IPS-18c (cell line): ENCODE data around the gene PLXNA1.

Experiments used
- H3K4me3 ChIP-seq: 2 replicates; pipeline ENCODE4 v1.7.0; 2013; ENCODE audit warnings: low read depth, mild to moderate bottlenecking, low read length, moderate library complexity; ENCODE audit not compliant: insufficient read depth
- H3K9me3 ChIP-seq: one replicate; pipeline ENCODE4 v1.6.1; 2013; ENCODE audit warnings: mild to moderate bottlenecking, low read length, moderate library complexity; ENCODE audit not compliant: control insufficient read depth, insufficient read depth

The PLXNA1 gene

DNA sequence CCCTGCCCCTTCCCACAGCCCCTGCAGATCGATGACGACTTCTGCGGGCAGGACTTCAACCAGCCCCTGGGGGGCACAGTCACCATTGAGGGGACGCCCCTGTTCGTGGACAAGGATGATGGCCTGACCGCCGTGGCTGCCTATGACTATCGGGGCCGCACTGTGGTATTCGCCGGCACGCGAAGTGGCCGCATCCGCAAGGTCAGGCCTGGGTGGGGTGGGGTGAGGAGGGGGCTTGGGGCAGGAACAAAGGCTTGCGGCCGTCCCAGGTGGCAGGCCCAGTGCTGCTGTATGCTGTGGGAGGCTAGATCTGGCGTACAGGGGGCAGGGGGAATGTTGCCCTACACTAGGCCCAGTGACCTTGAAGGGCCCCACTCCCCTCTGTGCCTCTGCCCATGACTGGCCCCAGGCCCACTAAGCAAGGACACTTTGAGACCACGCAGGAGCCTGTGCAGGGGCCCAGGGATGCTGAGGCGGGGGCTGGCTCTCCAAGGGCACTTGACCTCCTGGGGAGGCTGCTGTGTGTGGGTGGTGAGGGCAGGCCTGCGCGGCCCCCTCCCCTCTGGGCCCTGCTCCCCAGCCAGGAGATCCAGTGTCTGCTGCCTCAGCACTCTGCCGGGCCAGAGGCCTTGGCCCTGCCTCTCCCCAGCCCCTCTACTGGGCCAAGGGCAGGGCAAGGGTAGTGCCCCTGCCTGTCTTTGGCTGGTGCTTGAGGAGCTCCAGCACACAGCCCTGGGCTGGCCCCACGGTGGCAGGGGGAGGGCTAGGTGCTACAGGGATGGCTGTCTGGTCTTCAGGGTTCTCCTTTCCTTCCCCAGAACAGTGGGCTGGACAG is 8.7 kb downstream of the PLXNA1 start:
- Histone ChIP-seq H3K9me3 (no peaks in the 10 kb centered on the region), H3K4me3 (no peak overlapping the region)

DNA sequence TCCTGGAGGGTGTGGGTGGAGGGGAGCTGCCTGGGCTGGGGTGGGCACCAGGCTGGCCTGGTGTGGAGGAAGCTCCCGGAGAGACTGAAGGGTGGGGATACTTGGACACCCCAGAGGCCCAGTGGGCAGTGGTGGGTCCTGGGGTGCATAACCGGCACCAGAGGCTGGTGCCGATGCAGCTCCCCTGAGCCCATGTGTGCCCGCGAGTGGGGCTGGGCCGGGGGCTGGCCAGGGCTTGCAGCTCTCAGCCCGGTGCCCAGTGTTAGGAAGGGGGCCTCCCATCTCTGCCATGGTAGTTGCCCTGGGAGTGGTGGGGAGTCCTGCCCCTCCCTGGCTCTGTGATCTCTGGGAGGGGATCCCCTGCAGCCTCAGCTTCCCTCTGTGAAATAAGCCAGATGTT is 9.3 kb downstream of the PLXNA1 start:
- no peaks in the 10 kb centered on the region for H3K9me3 ChIP-seq

DNA sequence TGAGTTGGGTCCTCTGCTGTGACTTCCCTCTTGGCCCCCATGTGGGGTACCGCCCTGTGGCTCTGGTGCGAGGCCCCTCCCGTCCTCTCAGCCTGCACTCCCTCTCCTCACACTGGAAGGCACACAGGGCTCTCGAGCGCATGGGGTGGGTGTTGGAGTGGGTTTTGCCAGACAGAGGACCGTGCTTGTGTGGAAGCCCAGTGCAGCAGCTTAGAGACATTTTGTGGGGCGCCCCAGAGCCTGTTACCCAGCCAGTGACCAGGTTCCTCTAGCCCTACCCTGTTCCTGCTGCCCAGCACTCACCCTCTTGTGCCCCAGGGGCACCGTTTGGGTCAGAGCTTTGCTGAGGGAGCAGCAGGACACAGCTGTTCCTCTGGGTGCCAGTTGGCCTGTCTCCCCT is 9.9 kb downstream of the PLXNA1 start:
- Histone ChIP-seq H3K9me3 (no peaks in the 10 kb centered on the region), H3K4me3 (no peak overlapping the region)

More for the DNA sequence above, 9.3 kb downstream of the PLXNA1 start:
- no peak overlapping the region for H3K4me3 ChIP-seq

DNA sequence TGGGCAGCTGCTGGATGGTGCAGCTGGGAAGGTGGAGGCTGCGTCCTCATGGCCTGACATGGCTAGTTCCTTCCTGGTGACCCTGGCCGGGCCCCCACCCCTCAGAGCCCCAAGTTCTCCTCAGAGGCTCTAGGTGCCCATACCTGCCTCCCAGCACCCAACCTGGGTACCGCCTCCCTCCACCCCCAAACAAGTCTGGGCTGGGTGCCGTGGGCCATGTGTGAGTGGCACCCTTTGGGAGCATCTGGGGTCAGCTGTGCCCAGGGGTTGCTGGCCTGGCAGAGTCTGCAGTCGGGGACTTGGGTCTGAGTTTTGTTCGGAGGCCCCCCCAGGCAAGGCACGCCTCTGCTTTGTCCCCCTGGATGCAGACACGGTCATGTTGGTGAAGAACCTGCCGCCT is 10.5 kb downstream of the PLXNA1 start:
- H3K9me3 ChIP-seq: no peaks in the 10 kb centered on the region
- H3K4me3 ChIP-seq: no peak overlapping the region

DNA sequence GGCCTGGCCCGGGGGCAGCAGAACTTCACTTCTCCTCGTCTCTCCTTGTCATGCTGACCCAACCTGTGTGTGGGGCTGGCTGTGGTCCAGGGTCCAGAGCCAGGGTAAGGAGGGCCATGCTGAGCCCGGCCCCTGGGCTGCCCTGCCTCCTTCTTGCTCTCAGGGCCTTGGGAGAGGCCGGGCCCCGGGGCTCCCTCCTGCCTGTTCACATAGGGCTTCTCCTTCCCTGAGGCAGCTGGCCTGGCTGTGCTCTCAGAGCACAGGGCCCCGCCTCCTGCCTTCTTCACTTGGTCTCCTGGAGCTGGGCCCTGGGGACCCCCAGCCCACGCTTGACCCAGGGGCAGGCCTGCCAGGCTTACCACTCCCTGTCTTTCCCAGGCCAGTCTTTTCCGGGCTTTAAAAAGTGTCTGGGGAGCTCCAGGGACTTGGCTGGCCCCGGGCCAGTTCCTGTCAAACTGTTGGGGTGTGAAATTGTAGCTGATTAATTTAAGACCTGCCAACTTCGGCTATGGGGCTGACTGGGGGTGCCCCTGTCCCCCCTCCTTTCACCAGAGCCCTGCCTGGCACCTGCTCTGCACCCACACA is 11.8 kb downstream of the PLXNA1 start:
- no peak overlapping the region for H3K4me3 ChIP-seq
- no peaks in the 10 kb centered on the region for H3K9me3 ChIP-seq

DNA sequence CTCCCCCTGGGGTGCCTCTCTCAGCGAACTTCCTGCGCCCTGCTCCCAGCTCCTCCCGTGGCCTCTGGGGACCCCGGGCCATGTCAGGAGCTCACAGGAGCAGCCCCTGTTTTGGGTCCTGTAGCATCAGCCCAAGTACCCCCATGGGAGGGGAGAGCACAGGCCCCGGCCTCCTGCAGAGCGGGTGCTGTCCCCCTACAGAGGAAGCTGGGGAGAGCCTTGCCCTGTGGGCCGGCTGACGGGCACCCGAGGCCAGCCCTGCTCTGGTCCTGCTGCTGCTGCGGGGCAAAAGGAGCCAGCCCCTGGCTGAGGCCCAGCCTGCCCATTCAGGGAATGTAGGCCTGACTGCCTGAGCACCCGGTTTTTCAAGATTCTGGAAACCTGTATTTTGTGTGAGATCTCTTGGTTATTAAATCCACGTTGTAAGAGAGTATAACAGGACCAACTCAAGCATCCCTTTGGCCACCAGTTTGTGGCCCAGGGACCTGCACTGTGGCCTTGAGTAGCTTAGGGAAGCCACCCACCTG is 12.4 kb downstream of the PLXNA1 start:
- no peaks in the 10 kb centered on the region for H3K9me3 ChIP-seq
- H3K4me3 ChIP-seq: no peak overlapping the region

DNA sequence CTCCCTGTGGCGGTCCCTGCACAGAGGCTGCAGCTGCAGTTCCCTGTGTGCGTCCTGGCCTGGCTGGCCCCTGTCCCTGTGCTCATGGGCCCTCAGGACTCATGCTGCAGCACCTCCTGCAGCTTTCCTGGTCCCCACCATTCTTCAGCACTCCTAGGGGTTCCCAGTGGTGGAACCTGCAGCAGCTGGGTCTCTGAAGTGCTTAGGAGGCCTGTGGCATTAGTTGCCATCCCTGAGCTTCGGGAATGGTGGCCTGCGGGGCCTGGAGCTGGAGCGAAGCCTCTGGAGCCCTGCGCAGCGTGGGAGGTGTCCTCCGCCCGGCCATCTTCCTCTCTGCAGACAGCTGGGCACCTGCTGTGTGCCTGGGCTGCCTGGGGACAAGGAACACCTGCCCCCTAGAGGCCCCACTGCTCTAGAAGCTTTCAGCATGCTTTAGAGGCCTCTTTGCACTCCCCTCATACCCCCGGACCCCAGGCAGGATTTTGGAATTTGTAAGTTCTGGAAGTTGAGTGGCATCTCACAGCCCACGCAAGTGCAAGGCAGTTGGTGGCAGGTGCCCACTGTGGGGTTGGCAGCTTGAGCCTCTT is 13.1 kb downstream of the PLXNA1 start:
- Histone ChIP-seq H3K4me3 (no peak overlapping the region), H3K9me3 (no peaks in the 10 kb centered on the region)

DNA sequence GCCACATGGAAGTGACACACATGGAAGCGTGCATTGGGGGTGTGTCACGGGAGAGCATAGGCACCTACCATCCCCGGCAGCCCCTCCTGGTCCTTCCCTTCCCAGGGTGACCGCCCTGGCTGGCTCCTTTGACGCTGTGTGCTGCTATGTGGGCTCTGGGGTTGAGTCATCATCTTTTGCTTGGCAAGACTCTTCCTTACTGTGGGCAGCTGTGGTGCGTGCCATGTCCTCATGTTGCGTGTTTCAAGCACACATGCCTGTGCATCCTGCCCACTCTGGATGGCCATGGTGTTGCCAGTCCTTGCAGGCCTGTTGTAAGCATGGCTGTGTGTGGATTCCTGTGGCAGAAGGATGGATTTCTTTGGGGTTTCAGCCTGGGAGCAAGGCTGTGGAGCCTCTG is 14.0 kb downstream of the PLXNA1 start:
- no peaks in the 10 kb centered on the region for H3K9me3 ChIP-seq
- no peak overlapping the region for H3K4me3 ChIP-seq

DNA sequence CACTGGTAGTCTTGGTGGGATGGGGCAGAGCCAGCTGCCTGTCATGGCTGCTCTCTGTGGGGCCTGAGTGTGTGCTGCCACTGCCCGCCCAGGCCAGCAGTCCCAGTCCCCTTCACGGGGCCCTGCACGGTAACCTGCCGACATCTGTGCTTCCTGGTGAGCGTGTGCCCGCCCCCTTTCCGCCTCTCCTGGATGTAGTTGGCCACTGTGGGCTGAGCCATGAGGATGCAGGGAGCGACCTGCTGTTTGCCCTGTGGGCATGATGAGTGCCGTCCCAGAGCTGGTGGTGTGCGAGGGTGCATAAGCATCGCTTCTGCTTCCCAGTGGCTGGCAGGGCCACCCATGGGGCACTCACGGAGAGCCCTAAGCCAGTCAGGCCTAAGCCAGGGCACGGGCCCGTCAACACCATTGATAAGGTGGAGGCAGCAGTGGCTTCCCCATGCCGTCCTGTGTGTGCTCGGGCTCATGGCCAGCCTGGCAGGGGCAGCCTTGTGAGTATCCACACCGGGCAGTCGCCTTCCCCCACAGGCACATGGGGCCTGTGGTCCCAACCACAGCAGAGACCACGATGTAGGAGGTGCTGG is 14.6 kb downstream of the PLXNA1 start:
- H3K4me3 ChIP-seq: no peak overlapping the region
- H3K9me3 ChIP-seq: no peaks in the 10 kb centered on the region

DNA sequence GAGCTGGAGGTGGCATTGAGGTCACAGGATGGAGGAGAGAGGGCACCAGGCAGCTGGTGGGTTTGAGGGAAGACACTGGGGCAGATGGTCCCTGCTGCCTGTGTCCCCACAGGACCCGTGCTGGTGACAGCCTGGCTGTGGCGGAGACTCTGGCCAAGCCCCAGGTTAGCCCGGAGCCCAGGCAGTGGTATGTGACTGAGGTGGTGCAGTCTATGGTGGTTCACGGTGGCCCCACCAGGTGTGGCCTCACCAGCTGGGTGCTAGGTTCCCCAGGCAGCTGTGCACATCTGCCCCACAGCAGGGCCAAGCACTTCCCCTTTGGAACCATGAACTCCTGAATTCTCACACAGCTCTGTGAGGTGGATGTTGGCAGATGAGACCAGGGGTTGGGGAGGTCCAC is 15.4 kb downstream of the PLXNA1 start:
- H3K9me3 ChIP-seq: no peaks in the 10 kb centered on the region
- no peak overlapping the region for H3K4me3 ChIP-seq

DNA sequence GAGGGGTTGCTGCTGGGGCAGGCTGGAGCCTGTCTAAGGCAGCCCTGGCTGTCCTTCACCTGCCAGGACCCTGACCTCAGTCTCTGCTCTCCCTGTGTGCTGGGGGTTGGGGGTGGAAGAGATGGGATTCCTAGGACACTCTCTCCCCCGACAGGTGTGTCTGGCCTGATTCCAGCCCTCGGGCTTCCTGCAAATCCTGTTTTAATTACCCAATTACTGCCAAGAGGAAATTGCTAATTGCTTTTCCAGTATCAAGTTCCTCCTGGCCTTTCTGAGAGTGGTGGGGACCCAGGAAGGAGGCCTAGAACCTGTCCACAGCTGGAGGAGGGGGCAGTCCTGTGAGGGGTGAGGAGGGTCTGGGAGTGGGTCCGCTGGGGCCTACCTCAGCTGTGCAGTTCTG is 15.8 kb downstream of the PLXNA1 start:
- no peak overlapping the region for H3K4me3 ChIP-seq
- no peaks in the 10 kb centered on the region for H3K9me3 ChIP-seq

DNA sequence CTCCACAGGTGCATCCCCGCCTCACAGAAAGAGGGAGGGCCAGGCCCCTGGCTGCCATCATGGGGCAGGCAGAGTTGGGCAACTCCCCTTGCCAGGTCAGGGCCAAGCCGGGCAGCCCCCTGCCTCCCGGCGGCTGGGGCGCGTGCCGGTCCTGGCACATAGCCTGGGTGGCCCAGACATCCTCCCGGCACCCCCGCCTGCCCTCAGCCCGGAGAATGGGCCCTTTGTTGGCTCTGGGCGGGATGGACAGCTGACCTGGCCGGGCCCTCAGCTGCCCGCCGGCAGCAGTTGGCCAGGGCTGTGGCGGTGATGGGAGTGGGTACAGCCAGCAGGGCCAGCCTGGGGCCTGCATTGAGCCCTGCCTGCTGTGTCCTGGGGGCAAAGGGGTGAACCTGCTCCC is 16.5 kb downstream of the PLXNA1 start:
- H3K4me3 ChIP-seq: no peak overlapping the region
- H3K9me3 ChIP-seq: no peaks in the 10 kb centered on the region

DNA sequence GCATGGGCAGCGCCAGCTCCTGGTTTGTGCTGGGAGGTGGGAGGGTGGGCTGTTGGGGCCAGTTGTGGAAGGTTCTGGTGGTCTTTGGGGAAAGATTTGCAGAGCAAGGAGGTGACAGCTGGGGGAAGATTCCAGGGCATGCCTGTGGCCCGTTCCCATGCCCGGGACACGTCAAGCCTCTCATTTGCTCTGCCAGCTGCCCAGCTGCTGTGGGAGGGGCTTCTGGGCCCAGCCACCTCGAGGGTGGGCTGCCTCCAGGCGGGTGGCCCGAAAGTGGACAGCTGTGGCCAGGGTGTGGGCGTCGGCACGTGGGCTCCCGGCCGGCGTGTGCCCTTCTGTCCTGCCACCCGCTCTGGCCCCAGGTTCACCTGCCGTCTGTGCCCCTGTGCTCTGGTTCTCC is 17.2 kb downstream of the PLXNA1 start:
- Histone ChIP-seq H3K4me3 (no peak overlapping the region), H3K9me3 (no peaks in the 10 kb centered on the region)

DNA sequence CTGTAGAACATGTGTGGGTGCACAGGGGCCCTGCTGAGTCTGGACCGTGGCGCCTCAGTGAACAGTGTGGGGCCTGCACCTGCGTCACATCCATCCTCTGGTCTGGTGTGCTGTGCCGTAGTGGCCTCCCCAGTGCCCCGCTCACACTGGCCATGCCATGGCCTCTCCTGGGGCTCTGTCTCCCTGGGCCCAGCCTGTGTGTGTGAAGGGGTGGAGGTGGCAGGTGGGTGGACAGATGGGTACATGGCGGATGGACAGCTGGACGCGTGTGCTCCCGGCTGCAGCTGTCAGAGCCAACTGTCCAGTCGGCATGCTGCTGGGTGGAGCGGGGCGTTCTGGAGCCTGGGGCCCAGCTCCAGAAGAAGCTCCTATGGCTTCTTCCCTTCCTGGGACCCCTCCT is 17.8 kb downstream of the PLXNA1 start:
- no peak overlapping the region for H3K4me3 ChIP-seq
- H3K9me3 ChIP-seq: no peaks in the 10 kb centered on the region

DNA sequence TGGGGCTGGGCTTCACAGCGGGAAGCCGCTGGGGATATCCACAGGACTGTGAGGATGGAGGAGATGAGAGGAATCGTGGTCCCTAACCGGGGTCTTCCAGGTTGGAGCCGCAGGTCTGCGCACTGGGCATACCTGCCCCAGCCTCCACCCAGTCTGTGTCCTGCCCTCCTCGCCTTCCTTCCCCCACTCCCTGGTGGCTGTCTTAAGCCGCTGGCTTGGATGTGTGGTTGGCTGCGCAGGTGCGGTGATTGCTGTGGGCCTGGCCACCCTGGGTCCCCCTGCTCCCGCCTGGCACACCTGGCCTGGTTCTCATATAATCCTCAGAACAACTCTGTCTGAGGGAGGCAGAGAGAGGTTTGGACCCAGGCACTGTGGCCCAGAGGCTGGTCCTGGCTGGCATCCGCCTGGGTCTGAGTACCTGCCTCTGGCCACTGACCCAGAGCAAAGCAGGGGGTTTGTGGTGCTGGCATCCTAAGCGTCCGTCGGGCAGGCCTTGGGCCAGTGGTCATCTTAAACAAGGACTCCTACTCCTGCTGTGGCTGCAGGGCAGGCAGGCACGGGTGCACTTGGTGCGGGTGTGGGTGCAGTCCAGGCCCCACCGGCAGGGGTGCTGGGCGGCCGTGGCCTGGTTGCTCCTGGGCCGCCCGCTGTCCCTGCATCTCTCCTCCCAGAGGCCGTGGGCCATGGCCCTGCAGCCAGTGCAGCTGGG is 18.7 kb downstream of the PLXNA1 start:
- Histone ChIP-seq H3K4me3 (no peak overlapping the region), H3K9me3 (no peaks in the 10 kb centered on the region)

DNA sequence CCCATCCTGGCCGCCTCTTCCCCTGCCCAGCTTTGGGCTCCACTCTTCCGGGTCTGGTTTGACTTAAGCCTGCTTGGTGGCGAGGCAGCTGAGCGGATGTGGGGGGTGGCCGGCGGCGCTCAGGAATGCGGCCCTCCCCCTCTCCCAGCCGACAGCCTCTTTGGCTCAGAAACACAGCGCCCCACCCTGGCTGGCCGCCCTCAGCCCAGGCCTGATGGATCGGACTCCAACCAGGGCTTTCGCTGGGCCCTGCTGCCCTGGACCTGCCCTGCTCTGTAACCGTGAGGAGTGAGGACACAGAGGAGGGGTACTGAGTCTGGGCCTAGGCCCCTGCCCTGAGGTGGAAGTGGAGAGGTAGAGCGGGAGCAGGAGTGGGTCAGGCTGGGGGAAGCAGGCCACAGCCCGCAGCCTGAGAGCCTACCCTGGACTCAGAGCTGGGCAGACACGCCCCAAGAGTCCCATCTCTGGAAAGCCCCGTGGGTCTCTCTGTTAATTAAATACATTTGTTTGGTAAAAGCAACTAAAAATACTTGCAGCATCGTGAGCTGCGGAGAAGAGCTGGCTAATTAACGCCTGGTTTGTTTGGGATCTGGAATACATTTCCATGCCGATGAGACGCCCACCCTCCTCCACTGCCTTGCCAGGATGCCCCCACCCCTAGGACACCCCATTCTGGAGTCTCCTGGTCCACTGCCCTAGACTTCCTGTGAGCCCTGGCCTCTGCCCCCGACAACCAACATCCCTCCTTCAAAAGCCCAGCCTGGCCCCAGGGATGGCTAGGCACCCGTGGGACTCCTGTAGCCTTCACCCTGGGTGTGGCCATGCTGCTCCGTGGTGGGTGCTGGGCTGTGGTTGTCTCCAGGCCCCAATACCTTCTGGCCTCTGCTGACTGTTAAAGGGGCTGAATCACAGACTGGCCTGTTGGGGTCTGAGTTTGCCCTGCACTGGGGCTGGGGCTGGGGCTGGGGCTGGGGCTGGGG is 19.6 kb downstream of the PLXNA1 start:
- H3K9me3 ChIP-seq: no peaks in the 10 kb centered on the region
- no peak overlapping the region for H3K4me3 ChIP-seq
